GM21526 (cell line): ENCODE results near the gene SCFD2.
"Not testable (repeated sequence)": the region's sequence is repeated elsewhere in the genome, so short reads cannot be mapped to it uniquely, and the experiment has no call there.

ENCODE experiments used
- ATAC-seq: cut with Tn5 transposase; IDR thresholded peaks from one replicate; pipeline ENCODE4 v1.9.1; 2021; ENCODE audit warnings: moderate library complexity; ENCODE audit not compliant: unreplicated experiment, low FRiP score

Gene SCFD2

DNA sequence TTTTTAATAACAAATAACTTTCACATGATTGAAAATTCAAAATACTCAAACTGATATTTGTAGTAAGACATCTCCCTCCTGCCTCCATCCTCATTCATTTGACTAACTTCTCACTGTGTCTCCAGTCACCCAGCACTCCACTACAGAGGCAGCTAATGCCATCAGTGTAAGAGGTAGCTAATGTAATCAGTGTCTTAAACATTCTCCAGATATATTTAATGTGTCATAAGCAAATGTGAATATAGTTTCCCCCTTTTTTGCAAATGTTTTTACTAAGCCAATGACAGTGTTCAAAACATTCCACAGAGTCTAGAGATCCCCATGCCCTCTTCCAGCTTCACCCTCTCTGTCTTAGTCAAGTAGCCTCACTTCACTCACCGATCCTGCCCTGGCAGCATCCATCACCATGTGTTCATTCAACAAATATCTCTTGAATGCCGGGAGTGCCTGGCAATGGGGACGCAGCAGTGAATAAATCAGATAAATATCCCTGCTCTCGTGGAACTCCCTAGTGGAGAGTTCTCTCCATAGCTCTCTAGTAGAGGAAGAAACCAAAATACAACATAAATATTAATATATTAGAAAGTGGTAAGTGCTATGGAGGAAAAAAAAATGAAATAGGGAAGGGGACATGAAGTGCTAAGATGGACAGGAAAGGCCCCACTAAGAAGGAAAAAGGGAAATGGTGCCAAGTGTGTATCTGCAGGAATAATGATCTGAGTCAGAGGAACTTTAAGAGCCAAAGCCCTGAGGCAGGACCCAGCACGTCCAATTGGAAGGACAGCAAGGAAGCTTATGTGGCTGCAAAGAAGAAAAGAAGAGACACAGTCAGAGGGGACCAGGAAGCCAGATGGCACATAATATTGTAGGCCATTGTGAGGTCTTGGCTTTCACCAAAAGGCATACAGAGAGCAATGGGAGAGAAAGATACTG lies 18.7 kb downstream of the SCFD2 start:
- ATAC-seq = no peak

DNA sequence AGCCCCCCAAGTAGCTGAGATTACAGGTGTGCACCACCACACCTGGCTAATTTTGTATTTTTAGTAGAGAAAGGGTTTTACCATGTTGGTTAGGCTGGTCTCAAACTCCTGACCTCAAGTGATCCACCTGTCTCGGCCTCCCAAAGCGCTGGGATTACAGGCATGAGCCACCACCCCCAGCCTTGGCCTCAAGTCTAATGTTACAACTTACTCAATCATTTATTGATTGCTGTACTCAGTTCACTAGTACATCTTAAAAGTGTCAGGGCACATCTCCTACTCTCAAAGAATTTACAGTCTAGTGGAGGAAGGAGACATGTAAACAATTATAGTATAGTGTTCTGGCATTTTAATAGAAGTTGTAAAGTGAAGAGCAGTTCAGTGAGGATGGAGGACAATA lies 19.5 kb downstream of the SCFD2 start:
- not testable (repeated sequence) for ATAC-seq

DNA sequence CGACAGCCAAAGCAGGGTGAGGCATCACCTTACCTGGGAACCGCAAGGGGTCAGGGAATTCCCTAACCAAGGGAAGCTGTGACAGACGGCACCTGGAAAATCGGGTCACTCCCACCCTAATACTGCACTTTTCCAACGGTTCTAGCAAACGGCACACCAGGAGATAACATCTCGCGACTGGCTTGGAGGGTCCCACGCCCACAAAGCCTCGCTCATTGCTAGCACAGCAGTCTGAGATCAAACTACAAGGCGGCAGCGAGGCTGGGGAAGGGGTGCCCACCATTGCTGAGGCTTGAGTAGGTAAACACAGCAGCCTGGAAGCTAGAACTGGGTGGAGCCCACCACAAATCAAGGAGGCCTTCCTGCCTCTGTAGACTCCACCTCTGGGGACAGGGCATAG lies 25.7 kb downstream of the SCFD2 start:
- ATAC-seq = not testable (repeated sequence)

DNA sequence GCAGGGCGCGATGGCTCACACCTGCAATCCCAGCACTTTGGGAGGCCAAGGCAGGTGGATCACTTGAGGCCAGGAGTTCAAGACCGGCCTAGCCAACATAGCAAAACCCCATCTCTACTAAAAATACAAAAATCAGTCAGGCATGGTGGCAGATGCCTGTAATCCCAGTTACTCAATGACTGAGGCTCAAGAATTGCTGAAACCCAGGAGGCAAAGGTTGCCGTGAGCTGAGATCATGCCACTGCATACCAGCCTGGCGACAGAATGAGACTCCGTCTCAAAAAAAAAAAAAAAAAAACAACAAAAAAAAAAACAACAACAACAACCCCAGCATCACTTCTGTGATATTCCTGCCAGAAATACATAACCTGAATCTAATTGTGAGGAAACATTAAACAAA lies 30.9 kb downstream of the SCFD2 start:
- not testable (repeated sequence) for ATAC-seq

DNA sequence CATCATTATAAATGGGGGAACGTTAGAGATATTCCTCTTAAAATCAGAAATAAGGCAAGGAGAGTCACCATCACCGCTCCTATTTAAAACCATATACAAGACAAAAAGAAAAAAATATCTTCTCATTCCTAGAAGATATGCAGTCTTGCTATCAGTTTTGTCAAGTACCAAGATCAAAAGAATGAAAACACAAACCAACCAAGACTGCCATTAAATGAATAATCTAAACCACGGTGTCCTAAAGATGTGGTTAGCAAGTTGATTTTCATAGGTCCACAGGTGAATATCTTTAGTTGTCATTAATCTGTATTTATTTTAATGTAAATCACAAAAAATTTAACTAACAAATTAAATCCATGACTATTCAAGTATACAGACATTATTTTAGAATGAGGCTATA lies 39.3 kb downstream of the SCFD2 start:
- no peak for ATAC-seq

DNA sequence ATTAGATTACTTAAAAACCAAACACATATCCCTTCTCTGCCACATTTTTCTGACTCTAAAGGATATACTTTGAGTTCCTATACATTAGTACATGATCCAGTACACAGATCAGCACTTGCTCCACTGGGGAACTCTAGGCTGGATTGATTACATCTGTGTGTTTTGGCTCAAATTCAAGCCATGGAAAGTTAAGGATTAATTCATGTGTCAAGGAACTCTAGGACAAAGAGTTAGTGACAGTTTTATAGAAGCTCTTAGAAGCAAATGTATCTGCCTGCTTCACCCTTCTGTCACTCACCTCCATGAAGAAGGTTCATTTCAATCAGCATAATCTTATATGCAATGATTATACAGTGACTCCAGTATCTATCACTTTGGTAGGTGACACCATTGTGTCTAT lies 43.2 kb downstream of the SCFD2 start:
- ATAC-seq = no peak

DNA sequence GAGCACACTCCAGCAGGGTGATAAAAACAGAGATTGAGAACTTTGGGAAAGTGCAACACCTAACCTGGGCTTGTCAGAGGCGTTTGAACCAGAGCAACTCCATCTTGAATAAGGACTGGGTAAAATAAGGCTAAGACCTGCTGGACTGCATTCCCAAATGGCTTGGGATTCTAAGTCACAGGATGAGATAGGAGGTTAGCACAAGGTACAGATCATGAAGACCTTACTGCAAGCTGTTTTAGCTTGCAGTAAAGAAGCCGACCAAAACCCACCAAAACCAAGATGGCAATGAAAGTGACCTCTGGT lies 43.9 kb downstream of the SCFD2 start:
- no peak for ATAC-seq

DNA sequence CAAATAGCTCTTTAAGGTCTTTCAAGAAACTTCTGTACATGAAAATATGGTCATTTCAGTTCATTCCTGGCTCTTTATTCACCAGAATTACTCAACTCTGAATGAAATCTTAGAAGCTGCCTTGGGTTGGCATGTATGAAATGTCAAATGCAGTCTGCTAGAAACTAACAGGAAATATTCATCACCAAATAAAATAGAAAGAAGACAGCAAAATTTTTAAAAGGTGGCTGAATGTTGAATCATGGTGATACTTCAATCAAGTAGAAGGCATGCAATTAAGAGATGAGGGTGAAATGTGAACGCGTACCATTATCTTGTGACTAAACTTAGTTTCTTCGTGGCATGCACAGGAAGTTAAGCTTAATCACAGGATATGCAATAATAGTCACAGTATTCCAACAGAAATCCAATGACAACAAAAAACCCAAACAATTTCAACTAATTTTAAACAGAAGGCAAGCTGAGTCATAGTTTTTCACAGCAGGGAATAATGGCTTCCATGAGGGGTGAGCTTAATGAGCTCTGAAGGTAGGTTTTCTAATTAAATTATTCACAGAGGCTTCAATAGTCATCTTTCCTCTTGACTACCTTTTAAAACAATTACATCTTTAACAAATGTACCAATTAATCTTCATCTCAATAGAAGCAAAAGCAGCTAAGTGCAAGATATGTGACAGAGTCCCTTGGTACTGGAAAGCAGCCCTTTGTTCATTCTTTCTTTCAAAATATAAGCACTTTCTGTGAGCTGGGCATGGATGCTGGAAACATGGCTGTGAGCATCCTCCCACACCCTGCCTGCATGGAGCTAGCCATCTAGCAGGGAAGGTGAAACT lies 44.5 kb downstream of the SCFD2 start:
- no peak for ATAC-seq

DNA sequence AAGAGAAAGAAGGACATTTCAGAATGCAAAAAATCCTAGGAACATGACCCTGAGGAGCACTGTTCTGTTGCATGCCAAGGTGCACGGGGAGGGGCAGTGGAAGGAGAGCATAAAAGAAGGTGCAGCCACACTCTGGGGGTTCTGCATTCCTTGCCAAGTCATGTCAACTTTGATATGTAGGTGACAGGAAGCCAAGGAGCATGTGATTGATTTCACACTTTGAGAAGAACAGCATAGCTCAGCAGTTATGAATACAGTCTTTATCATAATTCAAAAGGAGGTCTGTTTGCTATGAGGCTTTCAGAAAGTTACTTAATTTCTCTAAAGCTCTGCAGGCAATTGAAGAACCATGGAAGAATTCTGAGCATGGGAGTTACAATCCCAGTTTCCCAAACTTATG lies 50.6 kb downstream of the SCFD2 start:
- no peak for ATAC-seq

DNA sequence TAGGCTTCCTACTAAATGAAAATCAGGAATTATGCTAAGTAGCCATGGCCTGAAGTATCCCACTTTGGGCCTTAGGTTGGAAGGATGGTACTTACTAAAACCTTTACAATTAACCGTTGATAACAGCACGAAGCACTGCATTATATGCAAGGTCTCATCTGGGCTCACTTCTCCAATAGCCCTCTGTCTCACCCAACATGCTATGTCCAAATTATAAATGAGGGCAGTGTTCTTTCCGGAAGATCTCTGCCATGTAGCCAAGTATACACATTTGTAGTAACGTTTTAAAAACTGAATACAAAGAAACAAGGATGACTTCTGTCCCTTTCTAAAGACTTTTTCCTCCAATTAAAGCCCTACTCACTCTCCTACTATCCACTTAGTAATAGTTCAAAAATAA lies 51.6 kb downstream of the SCFD2 start:
- ATAC-seq = no peak

DNA sequence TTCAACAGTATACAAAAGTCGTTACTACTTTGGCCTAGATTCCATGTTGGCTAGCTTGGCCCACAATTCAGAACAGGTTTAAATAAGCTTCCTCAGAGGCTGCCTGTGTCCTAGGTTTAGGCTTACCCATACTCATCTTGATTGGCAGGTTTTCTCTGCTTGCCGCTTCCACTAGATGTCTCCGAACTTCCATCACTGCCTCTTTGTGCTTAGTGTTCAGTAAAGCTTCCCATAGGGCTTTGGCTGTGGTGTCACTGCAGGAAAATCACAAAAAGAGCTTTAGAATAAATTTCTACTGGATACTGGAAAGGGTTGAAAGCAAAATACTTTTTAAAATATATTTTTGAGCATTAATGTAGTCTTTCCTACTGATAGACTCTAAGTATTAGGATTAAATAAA lies 52.4 kb downstream of the SCFD2 start:
- no peak for ATAC-seq

DNA sequence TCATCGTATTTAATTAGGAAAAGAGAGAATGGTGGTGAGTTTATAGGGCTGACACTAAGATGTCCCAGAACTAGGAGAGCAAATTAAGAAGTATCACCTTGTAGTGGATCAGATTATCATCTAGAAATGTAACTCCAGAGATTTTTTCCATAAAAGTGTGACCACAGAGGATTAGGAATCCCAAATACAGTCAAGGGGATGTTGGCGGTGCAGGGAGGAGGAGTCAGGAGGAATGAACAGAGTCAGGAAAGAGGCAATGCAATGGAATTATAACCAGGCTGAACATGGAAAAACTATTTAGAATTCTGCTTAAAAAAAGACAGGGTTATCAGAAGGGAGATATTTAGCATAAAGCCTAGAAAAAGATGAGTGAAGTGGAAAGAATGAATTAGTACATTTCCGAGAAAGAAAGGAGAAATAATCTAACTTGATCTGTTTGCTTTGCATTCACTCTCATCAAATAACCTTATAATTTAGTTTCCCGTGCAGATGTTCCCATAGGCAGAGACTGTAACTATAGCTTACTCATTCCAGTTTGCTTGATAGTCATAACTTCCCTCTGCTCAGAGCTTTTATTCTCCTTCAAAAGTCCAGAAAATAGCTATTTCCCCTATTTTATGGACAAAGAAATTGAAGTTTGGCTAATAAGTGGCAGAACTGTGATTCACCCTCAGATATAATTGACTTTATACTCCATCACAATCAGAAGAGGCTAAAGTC lies 56.4 kb downstream of the SCFD2 start:
- ATAC-seq = no peak

DNA sequence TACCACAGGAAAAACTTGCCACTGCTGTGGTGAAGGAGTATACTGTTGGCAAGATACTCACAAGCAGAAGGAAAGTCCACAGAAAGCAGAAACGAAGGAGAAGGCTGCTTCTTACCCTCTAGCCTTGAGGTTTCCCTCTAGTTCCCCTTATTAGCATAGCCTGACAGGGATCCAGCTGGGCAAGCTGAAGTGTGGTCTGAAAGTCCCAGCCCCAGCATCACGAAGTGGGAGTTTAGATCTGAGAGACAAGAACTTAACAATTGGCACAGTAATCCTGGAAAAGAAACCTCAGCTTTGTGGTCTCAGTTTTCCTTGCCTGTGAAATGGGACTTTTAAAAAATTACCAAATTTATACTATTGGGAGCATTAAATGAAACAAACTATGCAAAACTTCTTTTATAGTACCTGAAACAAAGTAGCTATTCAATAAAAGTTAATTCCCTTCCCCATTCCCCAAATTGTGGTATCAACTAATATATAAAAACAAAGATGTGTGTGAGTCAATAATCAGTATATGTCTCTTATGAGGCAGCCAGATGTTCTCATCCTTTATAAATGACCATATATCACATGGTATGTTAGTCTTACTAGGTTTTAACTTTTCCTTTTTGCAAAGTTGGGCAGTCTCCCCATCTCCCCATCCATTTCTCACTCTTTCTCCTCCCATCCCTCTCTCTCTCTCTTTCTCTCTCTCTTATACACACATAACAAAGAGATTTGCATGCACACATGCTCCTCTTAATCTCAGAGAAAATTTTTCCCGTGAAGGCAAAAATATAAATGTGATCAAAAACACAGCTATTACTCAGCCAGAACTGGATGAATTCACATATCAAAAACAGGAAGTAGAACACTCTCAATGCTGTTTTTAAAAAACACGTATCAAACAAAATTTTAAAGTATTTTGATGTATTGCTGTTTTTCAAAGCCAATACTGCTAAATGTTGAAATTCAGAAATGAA lies 57.8 kb downstream of the SCFD2 start:
- ATAC-seq = no peak

DNA sequence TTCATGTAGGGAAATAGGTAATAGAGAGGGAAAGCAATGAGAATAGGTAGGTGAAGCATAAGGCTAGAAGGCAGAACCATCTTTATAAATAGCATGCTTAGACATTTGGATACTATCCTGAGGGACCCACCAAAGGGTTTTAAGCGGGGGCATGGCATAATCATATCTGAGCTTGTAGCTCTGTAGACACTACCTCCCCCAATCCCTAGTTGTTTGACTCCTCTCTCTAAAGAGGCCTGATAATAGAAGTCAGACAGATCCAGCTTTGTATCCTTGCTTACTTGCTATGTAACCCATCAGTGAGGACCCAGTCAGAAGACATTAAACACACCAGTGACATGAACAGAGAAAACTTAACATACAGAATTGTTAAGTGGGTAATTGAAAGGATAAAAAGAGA lies 58.7 kb downstream of the SCFD2 start:
- no peak for ATAC-seq

DNA sequence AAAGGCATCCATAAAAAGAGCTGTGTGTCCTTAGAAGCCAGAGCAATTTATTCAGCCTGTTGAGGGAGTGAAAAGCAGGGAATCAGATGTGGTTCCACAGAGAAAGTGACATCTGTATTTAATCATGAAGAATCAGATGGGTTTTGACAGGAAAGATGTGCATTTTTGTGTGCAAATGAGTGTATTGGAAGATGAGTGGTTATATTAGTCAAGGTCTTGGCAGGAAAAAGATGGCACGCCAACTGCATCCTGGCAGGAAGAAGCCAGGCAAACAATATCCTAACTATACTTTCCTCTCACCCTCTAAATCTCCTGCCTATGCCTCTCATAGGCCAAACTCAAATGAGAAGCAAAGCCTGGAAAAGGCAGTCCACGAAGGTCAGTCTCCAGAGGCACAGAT lies 59.1 kb downstream of the SCFD2 start:
- no peak for ATAC-seq

DNA sequence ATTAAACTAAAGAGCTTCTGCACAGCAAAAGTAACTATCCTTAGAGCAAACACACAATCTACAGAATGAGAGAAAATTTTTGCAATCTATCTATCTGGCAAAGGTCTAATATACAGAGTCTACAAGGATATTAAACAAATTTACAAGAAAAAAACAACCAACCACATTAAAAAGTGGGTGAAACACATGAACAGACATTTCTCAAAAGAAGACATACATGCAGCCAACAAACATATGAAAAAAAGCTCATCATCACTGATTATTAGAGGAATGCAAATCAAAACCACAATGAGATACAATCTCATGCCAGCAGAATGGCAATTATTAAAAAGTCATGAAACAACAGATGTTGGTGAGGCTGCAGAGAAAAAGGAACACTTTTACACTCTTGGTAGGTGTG lies 73.7 kb downstream of the SCFD2 start:
- ATAC-seq = not testable (repeated sequence)

DNA sequence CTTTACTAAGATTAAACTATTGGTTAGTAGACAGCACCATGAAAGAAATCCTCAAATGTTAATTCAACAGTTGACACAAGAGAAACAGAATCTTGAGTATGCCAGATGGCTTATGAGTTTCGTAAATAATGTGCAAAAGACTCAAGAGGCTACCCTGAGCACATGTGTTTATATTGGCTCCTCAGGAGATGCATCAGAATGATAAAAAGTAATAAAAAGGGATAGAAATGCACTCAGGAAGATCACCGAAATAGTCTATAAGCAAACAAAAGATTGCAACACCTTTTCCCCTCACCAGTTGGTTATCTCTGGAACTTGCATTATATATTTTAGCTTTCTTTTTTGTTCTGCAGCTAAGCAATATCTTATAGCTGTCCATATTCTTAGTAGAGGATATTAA lies 84.4 kb downstream of the SCFD2 start:
- no peak for ATAC-seq

DNA sequence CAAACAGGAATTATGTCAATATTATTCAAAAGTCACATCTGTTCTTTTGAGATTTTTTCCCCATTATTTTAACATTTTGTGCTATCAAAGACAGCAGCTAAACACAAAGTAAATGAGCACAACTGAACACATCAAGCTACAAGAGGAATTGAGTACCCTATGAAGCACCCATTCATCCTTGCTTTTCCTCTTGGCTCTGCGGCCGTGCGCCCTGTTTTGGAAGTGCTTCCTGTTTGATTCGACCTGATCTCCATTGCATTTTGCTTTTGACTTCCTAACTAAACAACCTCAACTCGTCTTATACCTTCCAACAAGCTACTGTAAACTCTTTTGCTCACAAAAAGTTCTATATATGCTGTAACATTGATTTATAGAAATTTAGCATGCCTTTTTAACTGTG lies 85.0 kb downstream of the SCFD2 start:
- ATAC-seq = no peak

DNA sequence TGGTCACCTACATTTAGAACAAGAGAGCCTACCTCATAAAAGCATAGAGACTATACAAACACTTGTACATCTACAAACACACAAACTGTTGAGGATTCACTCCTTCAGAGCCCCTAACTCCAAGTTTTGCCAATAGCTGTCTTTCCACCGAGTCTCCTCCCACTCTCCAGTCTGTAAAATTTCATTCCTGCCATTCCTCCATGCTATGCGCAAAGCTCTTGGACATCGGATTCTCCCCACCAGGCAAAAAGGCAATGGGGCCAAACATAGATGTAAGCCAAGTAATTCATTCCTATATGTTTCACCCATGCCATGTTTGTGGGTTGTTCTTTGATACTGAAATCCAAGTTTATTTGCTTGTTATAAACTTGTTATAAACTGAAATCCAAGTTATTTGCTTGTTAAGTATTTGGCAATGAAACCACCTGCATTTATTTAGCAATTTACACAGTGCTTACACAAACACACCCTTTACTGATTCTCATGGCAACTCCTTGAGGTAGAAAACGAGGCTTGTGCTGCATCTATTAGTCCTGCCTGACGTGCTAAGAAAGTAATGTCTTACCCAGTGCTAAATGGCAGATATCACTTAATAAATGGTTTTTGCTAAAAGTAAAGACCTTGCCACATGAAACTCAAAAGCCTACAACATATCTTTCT lies 91.1 kb downstream of the SCFD2 start:
- ATAC-seq = no peak

DNA sequence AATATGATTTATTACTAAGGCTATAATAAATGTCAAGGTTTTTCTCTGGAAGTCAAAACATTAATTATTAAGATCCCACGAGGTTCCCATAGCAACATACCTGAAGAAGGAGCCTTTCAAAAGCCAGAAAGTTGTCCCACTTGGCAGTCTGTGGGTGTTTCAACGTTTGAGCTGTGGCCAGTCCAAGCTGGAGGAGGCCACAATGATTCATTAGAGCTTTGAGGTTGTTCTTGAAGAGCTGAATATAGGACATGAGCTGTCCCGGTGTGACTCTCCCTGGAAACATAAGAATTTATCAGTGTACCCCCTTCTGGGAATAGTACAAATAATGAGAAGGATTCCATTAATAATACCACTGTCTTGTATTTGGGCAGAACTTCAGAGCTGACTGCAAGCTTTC lies 92.1 kb downstream of the SCFD2 start:
- ATAC-seq = no peak
